ENCODE results near the gene SFSWAP.

- TF ChIP-seq CTCF (IDR thresholded peaks at IDR 0.05) (no peak), POLR2A (IDR thresholded peaks at IDR 0.05) (no peak)
Observed at GRCh38 chr12:131723532-131723931, 12.6 kb downstream of the SFSWAP start.

All from testis (tissue), 2 donors.